ENCODE measurements around the gene GPR3. TPM values are rescaled to one million over a fixed set of nuclear protein-coding genes. Genes with fewer than 3 reads are reported as not detected.
"Not testable (repeated sequence)": the region's sequence is repeated elsewhere in the genome, so short reads cannot be mapped to it uniquely, and the experiment has no call there.

Gene GPR3
- total RNA-seq, 1 donor from 2014 or later: 7.0 TPM

DNA sequence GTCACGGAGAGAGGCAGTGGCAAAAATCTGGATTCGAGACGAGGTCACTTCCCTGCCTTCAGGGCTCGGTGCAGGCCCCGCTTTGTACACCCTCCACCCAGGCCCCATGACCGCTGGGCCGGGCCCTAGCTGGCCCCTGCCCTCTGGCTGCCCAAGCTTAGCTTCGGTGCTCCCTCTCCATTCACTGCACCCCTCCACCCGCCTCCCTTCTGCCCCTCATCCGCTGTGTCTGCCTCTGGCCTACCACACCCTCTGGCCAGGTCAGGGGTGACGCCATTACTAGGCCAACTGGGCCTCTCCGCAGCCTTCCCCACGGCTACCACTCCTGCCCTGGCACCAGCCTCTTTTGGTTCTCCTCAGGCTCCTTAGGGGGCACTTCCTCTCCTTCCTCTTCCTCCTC, 8.8 kb upstream of the GPR3 start:
- Mint-ChIP-seq H3K27ac (ENCODE audit: unreplicated experiment) (no peak overlapping the region), H3K4me1 (no peaks in the 10 kb centered on the region), H3K36me3 (ENCODE audit: low read depth) (no peaks in the 10 kb centered on the region), H3K9me3 (no peaks in the 10 kb centered on the region), H3K4me3 (no peak overlapping the region), H3K27me3 (ENCODE audit: low read depth) (peaks cover 24% of the 10 kb centered on the region)
- DNase-seq (ENCODE audit: low read depth, low spot score): no peak
- TF ChIP-seq, protein P1, sequence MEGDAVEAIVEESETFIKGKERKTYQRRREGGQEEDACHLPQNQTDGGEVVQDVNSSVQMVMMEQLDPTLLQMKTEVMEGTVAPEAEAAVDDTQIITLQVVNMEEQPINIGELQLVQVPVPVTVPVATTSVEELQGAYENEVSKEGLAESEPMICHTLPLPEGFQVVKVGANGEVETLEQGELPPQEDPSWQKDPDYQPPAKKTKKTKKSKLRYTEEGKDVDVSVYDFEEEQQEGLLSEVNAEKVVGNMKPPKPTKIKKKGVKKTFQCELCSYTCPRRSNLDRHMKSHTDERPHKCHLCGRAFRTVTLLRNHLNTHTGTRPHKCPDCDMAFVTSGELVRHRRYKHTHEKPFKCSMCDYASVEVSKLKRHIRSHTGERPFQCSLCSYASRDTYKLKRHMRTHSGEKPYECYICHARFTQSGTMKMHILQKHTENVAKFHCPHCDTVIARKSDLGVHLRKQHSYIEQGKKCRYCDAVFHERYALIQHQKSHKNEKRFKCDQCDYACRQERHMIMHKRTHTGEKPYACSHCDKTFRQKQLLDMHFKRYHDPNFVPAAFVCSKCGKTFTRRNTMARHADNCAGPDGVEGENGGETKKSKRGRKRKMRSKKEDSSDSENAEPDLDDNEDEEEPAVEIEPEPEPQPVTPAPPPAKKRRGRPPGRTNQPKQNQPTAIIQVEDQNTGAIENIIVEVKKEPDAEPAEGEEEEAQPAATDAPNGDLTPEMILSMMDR (conservative IDR thresholded peaks at IDR 0.05): no peak

DNA sequence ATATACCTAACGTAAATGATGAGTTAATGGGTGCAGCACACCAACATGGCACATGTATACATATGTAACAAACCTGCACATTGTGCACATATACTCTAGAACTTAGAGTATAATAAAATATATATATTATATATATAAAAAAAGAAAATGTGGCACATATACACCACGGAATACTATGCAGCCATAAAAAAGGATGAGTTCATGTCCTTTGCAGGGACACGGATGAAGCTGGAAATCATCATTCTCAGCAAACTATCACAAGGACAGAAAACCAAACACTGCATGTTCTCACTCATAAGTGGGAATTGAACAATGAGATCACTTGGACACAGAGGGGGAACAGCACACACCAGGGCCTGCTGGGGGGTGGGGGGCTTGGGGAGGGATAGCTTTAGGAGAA, 7.6 kb upstream of the GPR3 start:
- H3K4me3 Mint-ChIP-seq; H3K27ac Mint-ChIP-seq (ENCODE audit: unreplicated experiment); DNase-seq (ENCODE audit: low read depth, low spot score); H3K36me3 Mint-ChIP-seq (ENCODE audit: low read depth); H3K9me3 Mint-ChIP-seq; H3K4me1 Mint-ChIP-seq: not testable (repeated sequence)
- peaks cover 25% of the 10 kb centered on the region for H3K27me3 Mint-ChIP-seq (ENCODE audit: low read depth)

DNA sequence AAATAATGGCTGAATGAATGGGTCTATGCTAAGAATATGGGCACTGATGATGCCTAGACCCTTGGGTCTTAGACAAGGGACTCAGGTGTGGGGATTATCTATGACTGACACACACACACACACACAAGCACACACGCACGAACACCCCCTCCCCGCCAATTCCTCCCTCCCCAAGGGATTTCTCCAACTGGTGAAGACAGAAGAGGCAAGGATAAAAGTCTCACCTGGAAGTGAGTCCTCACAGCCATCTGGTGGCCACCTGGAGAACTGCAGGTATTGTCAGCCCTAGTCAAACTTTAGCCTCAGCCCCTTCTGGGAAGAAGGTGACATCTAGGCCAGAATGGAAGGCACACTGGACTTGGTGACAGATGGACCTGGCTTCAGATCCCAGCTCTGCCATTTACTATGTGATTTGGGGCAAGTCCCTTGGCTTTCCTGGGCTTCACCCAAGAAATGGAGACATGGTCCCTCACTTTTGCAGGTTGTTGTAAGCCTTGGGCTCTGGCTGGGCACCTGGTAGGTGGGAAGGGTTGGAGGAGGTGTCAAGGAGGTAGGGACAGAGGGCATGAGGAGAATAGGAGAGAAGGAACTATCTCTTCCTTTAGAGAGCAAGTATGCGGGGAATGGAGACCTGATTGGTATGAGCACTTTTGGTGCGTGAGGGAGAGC, 4.0 kb upstream of the GPR3 start:
- Mint-ChIP-seq H3K27me3 (ENCODE audit: low read depth) (peaks cover 7% of the 10 kb centered on the region), H3K4me3 (peak overlapping the region; percentile 12), H3K4me1 (peaks cover 14% of the 10 kb centered on the region), H3K27ac (ENCODE audit: unreplicated experiment) (no peak overlapping the region), H3K9me3 (no peaks in the 10 kb centered on the region), H3K36me3 (ENCODE audit: low read depth) (no peaks in the 10 kb centered on the region)
- TF ChIP-seq, protein P1 (conservative IDR thresholded peaks at IDR 0.05): peak; percentile 89
- DNase-seq (ENCODE audit: low read depth, low spot score): peak; percentile 47

GRCh38 chr1:27391511-27392095, 819 bp upstream of the GPR3 start:
- Mint-ChIP-seq H3K36me3 (ENCODE audit: low read depth) (no peaks in the 10 kb centered on the region), H3K27ac (ENCODE audit: unreplicated experiment) (no peak overlapping the region), H3K4me3 (peak overlapping the region; percentile 28), H3K9me3 (no peaks in the 10 kb centered on the region), H3K4me1 (peaks cover 21% of the 10 kb centered on the region), H3K27me3 (ENCODE audit: low read depth) (peaks cover 3% of the 10 kb centered on the region)
- TF ChIP-seq, protein P1 (conservative IDR thresholded peaks at IDR 0.05): no peak
- DNase-seq (ENCODE audit: low read depth, low spot score): no peak

GRCh38 chr1:27392778-27393635, 585 bp downstream of the GPR3 start:
- DNase-seq (ENCODE audit: low read depth, low spot score): no peak
- H3K4me3 Mint-ChIP-seq: peak overlapping the region; percentile 94
- no peaks in the 10 kb centered on the region for H3K9me3 Mint-ChIP-seq
- H3K4me1 Mint-ChIP-seq: peaks cover 25% of the 10 kb centered on the region
- TF ChIP-seq, protein P1 (conservative IDR thresholded peaks at IDR 0.05): no peak
- no peaks in the 10 kb centered on the region for H3K36me3 Mint-ChIP-seq (ENCODE audit: low read depth)
- peak overlapping the region; percentile 94 for H3K27ac Mint-ChIP-seq (ENCODE audit: unreplicated experiment)
- H3K27me3 Mint-ChIP-seq (ENCODE audit: low read depth): peaks cover 5% of the 10 kb centered on the region

Data from neural crest cell (in vitro differentiated cells).